Measurements from ENCODE around the gene FAM184A.
"Not testable (repeated sequence)": the region's sequence is repeated elsewhere in the genome, so short reads cannot be mapped to it uniquely, and the experiment has no call there.

Gene FAM184A

GRCh38 chr6:119006974-119007373, 71.5 kb downstream of the FAM184A start:
- DNase-seq = no peak

- DNase-seq = no peak
These were observed 76.4 kb downstream of the FAM184A start for GRCh38 chr6:119002069-119002468.

- no peak for DNase-seq
These were observed 78.9 kb downstream of the FAM184A start for GRCh38 chr6:118999494-119000040.

- not testable (repeated sequence) for DNase-seq
These were observed 81.0 kb downstream of the FAM184A start for GRCh38 chr6:118997426-118997825.

DNA sequence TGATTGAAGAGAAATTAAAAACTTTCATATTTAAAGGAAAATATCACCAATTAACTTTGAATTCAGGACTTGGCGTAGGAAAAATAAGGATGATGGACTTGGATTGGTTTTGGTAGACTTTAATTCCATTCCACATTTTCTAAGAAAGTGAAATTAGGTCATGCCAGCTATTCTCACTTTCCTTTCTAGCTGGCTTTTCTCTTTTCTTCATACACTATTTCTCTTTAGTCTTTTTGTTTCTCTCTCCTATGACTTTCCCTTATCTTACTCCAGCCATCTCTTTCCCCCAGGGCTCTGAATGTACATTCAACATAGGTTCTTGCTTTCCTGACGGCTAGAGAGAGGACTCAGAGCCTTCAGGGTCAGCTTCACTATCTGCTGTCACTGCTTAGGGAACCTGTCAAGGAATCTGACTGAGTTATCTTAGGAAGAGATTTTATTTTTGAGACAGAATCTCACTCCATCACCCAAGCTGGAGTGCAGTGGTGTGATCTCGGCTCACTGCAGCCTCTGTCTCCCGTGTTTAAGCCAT, 82.1 kb downstream of the FAM184A start:
- DNase-seq = no peak

- DNase-seq = no peak
These were observed 84.6 kb downstream of the FAM184A start for GRCh38 chr6:118993803-118994251.

DNA sequence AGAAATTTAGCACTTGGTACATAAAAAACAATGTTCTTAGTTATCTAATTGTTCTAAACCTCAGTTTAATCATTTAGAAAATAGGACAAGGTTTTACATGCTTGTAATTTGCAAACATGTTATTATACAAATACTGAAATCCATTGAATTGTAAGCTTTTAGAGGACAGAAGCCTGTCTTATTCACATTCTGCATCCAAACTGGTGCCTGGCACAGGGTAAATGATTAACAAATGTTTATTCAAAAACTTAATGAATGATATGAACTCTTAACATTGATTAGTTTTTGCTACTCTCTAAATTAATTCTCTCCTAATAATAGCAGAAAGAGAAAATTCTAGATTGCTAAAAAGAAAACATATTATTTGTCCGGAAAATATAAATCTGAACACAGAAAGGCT, 85.1 kb downstream of the FAM184A start:
- no peak for DNase-seq

GRCh38 chr6:118992186-118992795, 86.2 kb downstream of the FAM184A start:
- no peak for DNase-seq

DNA sequence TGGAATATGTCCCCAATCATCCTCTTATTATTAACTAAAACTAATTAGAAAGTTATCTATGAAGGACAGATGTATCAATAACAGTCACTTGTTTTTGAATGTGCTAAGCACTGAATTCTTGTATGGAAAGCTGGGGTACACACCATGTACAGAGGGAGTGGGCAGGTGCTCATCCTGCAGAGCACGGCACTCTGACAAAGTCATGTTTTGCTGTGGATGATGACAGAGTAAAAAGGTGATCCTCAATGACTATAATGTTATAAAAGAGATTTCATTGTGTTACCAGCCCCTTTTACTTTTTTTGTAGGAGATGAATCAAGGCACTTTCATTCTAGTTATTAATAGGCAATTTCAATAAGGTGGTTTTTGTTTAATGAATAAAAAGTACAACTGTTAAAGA, 92.2 kb downstream of the FAM184A start:
- DNase-seq = no peak

DNA sequence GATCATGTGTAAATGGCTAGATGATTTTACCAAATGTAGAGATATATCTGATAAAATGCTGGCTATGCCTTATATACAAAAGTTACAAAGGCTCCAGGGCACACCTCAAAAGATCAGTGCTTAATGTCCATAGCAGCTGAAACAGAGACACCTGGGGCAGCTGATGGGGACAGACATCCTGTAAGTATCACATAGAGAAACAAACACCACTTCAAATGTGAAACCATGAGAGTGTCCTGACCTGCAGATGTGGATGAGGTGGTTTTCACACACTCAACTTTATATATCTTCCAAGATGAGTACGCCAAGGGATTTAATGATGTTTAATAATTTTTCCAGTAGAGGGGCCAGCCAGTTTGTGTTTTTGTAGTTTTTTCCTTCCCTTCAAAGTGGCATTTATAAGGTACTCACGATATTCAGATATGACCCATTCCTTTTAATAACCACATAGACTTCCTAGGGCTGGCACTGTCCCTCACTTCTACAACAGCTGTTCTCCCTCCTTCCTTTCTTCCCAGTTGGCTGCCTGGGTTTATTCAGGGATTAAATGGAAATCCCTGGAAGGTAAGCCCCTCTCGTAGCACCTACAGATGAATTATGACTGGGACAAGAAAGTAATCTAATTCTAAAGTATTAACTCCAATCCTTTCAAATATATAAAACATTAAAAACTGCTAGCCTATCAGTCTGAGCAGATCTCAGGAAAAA, 93.2 kb downstream of the FAM184A start:
- no peak for DNase-seq

- DNase-seq = no peak
These were observed 94.1 kb downstream of the FAM184A start for GRCh38 chr6:118984342-118984741.

DNA sequence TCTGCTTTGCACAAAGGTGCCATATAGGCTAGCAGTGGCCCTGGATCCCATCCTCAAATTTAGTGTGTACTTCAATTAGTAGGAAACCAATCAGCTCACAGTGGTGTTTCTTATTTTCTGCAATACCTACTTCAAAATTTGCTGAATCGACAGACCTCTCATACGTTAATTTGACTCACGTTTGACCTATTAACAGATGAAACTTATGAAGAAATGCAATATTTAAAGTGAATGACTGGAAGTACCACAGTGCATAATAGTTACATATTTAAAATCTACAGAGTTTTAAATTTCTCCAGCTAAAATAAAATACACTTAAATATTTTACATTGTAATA, 95.9 kb downstream of the FAM184A start:
- no peak for DNase-seq

GRCh38 chr6:118981884-118982574, 96.4 kb downstream of the FAM184A start:
- no peak for DNase-seq

- DNase-seq = no peak
These were observed 98.4 kb downstream of the FAM184A start for GRCh38 chr6:118980063-118980462.

- no peak for DNase-seq
These were observed 103.7 kb downstream of the FAM184A start for GRCh38 chr6:118974790-118975189.

DNA sequence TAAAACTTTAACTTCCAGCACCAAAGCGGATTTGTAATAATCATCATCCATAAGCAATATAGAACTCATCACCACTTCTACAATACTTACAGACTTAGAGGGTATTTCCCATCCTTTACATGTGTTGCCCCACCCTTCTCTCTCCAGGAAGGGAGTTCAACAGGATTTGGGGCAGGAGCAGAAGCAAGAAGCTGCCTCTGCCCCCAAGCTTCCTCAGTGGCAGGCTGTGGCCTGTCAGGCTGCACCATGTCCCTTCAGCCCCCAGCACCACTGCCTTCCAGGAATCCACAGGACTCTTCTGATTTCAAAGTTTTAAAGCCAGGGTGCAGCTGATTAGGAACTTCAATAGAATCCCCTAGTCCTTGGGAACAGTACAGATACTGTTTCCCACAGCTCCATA, 106.8 kb downstream of the FAM184A start:
- DNase-seq = no peak

- no peak for DNase-seq
These were observed 107.6 kb downstream of the FAM184A start for GRCh38 chr6:118970866-118971265.

- DNase-seq = peak; percentile 5
These were observed 110.0 kb downstream of the FAM184A start for GRCh38 chr6:118968416-118968815.

- DNase-seq = no peak
These were observed 111.2 kb downstream of the FAM184A start for GRCh38 chr6:118967239-118967638.

DNA sequence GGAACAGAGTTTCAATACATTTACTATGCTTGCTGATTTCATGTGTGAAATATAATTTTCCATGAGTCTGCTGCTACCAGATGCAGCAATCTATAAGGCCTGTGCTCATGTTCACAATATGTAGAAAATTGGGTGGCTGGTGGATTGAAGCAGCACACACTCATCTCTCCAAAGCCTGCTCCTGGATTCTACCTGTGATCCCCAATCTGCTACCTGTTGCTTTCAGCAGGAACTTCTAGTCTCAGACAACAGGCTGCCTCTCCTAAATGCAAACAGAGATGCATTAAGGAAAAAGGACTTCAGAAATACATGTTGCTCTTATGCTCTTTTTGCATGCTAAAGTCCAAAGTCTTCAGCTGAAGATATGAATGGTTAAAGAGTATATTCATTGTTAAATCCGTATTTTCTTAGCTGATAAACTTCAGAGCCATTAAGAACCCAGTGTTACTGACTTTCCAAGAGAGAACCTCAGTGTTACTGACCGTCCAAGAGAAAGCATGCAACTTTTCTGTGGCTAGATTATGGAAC, 112.6 kb downstream of the FAM184A start:
- no peak for DNase-seq

DNA sequence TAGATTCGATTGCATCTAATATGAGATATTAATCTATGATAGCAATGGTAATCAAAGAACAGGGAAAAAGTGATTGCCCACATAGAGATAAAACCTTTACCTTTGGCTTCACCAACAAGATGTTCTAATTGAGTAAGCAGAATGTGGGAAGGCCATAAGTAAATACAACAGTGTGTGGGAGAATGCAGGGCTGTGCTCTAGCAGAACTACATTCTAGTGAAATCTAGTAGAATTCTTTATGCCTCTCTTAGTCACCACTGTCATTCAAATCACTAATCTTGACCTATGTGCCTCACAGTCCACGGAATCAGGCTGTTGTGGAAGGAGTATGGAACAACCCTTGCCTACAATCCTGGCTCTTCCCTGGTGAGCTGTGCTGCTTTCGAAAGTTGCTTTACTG, 113.1 kb downstream of the FAM184A start:
- no peak for DNase-seq

DNA sequence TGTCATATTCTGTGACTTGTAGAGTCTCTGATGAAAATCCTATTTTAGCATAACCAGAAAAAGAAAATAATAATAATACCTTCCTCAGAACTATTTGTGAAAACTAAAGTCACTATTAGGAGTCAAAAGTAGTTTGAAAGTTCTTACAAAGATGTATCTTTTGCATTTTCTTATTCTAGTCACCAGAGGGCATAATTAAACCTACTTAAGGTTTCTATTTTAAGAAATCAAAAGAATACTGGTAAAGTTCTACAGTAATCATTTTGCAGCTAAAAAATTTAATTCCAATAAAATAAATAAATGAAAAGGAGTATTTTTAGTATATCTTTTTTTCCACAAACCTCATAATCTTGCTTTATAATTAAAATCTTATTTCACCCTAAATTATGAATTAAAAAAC, 115.5 kb downstream of the FAM184A start:
- DNase-seq = no peak

- no peak for DNase-seq
These were observed 118.6 kb downstream of the FAM184A start for GRCh38 chr6:118959903-118960302.
